Spleen (tissue), 11 donors: Measurements from ENCODE around the gene ERBB3. TPM values are rescaled to one million over a fixed set of nuclear protein-coding genes. Genes with fewer than 3 reads are reported as not detected.

Experiments used
- DNase-seq: peaks from one replicate; pipeline ENCODE4 v3.0.0-alpha.2; 2020
- H3K27ac ChIP-seq, 8 donors: fragments of 200-600 bp; sonication (generic) in 7 of 8; 1 replicate in 4 of 8; 2 replicates in 4 of 8; pipeline versions ENCODE4 v1.5.0 to v1.8.0; 2016 to 2021; ENCODE audit warnings: inconsistent platforms in 4 of 8, mild to moderate bottlenecking in 4 of 8, moderate library complexity in 1 of 8
- H3K27me3 ChIP-seq, 7 donors: fragments of 200-600 bp; sonication (generic) in 6 of 7; replicated peaks in 1 of 7; 1 replicate in 4 of 7; 2 replicates in 3 of 7; pipeline versions ENCODE4 v1.5.0 to v1.8.0; 2016 to 2021; ENCODE audit warnings: inconsistent platforms in 3 of 7, mild to moderate bottlenecking in 1 of 7
- H3K36me3 ChIP-seq, 6 donors: fragments of 200-600 bp; sonication (generic) in 5 of 6; 1 replicate in 4 of 6; 2 replicates in 2 of 6; pipeline versions ENCODE4 v1.5.0 to v1.8.0; 2016 to 2021; ENCODE audit warnings: inconsistent platforms in 2 of 6
- H3K4me1 ChIP-seq, 6 donors: fragments of 200-600 bp; sonication (generic) in 5 of 6; 1 replicate in 3 of 6; 2 replicates in 3 of 6; pipeline versions ENCODE4 v1.5.0 to v1.8.0; 2016 to 2021; ENCODE audit warnings: inconsistent platforms in 3 of 6
- H3K4me3 ChIP-seq, 8 donors: fragments of 200-600 bp; sonication (generic) in 7 of 8; 1 replicate in 4 of 8; 2 replicates in 4 of 8; pipeline versions ENCODE4 v1.5.0 to v1.8.0; 2016 to 2021; ENCODE audit warnings: inconsistent platforms in 4 of 8, mild to moderate bottlenecking in 4 of 8, moderate library complexity in 2 of 8
- H3K9me3 ChIP-seq, 8 donors: fragments of 200-600 bp; sonication (generic) in 7 of 8; 1 replicate in 4 of 8; 2 replicates in 4 of 8; pipeline versions ENCODE4 v1.5.0 to v1.8.0; 2016 to 2021; ENCODE audit warnings: inconsistent platforms in 4 of 8
- POLR2A ChIP-seq, 3 donors: fragments of 450-650 bp; IDR thresholded peaks; one replicate each; pipeline ENCODE4 v1.5.1; 2017; ENCODE audit warnings: antibody characterized with exemption in 3 of 3, mild to moderate bottlenecking in 1 of 3
- POLR2AphosphoS5 ChIP-seq, 3 donors: sonication (generic); formaldehyde crosslinking; IDR thresholded peaks; one replicate each; pipeline ENCODE4 v1.5.1; 2017; ENCODE audit warnings: antibody characterized with exemption in 3 of 3
- WGBS, 5 donors: extraction: QIAGEN DNeasy Blood & Tissue Kit in 3 of 5; methylation state at CpG; one replicate each; pipeline versions ENCODE4 v1.1.5 to v1.1.7; 2013 to 2018; 5-methylcytosine and 5-hydroxymethylcytosine counted together
- intact Hi-C: fragments of 100-400 bp; cut with DNase I; formaldehyde crosslinking; loops from one replicate; pipeline ENCODE4 v1.15.0; 2023; ENCODE audit warnings: low total_unique reads
- polyA plus RNA-seq, 3 donors: library from polyadenylated mRNA; stranded (reverse); fragments of 200-250 nt; gene quantifications; one replicate each; pipeline ENCODE4 v1.2.1, GENCODE V29; 2013
- total RNA-seq, 7 donors: library from RNA; depleted of rRNA in 3 of 7; stranded (reverse); fragments of >200 nt in 3 of 7; fragmentation: NEBNext Ultra II Directional in 4 of 7; extraction: Animal tissue kit (Norgen Biotek cat#: 25700) in 4 of 7; gene quantifications; one replicate each; pipeline versions ENCODE4 v1.1.0 to v1.2.1, GENCODE V29; 2016 to 2021
- TF ChIP-seq, protein P1 (sequence below), 11 experiments: fragments of 200-600 bp in 7 of 11; fragments of 450-650 bp in 4 of 11; sonication (generic) in 4 of 11; IDR thresholded peaks in 8 of 11; conservative IDR thresholded peaks in 3 of 11; 1 replicate in 7 of 11; 2 replicates in 4 of 11; pipeline versions ENCODE4 v1.4.0 to v1.8.0; 2016 to 2021; ENCODE audit warnings: antibody characterized with exemption in 11 of 11, inconsistent platforms in 4 of 11, mild to moderate bottlenecking in 1 of 11
- donor health status: healthy with polysubstance abuse.
- donor health status: DM: no; HTN: no; CAD: no; lungs with moderate emphysema.
- donor health status: DM: no; HTN: no; CAD: no.
- donor health status: Bipolar disorder and iron deficiency.
- donor health status: healthy.
- donor health status: DM: no; HTN: no; CAD: no.
- donor health status: DM: yes; HTN: yes; CAD: no.

ERBB3 gene
- total and polyA plus RNA-seq, 10 donors: 0.17 to 2.0 (median 0.63) TPM; not detected in 3

DNA sequence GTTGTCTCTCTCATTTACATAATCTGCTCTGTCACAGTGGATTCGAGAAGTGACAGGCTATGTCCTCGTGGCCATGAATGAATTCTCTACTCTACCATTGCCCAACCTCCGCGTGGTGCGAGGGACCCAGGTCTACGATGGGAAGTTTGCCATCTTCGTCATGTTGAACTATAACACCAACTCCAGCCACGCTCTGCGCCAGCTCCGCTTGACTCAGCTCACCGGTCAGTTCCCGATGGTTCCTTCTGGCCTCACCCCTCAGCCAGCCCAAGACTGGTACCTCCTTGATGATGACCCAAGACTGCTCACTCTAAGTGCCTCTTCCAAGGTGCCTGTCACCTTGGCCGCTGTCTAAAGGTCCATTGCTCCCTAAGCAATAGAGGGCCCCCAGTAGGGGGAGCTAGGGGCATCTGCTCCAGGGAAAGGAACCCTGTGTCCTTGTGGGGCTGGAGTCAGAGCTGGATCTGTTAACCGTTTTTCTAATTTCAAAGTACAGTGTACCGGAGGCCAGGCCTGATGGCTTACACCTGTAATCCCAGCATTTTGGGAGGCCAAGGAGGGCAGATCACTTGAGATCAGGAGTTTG lies 5.1 kb downstream of the ERBB3 start:
- H3K4me1 ChIP-seq: peaks cover 2 to 9% (median 7%) of the 10 kb centered on the region in 6 donors
- peaks cover 0 to 30% (median 12%) of the 10 kb centered on the region in 7 donors for H3K27me3 ChIP-seq
- DNase-seq: no peak
- no peak overlapping the region for H3K4me3 ChIP-seq
- intact Hi-C loops: no loop called here
- no peak for TF ChIP-seq POLR2A (IDR thresholded peaks at IDR 0.05)
- TF ChIP-seq, protein P1, sequence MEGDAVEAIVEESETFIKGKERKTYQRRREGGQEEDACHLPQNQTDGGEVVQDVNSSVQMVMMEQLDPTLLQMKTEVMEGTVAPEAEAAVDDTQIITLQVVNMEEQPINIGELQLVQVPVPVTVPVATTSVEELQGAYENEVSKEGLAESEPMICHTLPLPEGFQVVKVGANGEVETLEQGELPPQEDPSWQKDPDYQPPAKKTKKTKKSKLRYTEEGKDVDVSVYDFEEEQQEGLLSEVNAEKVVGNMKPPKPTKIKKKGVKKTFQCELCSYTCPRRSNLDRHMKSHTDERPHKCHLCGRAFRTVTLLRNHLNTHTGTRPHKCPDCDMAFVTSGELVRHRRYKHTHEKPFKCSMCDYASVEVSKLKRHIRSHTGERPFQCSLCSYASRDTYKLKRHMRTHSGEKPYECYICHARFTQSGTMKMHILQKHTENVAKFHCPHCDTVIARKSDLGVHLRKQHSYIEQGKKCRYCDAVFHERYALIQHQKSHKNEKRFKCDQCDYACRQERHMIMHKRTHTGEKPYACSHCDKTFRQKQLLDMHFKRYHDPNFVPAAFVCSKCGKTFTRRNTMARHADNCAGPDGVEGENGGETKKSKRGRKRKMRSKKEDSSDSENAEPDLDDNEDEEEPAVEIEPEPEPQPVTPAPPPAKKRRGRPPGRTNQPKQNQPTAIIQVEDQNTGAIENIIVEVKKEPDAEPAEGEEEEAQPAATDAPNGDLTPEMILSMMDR (IDR thresholded peaks at IDR 0.05 in 8 of 11, conservative IDR thresholded peaks at IDR 0.05 in 3 of 11): peak in 4 of 11 experiments; percentile 10 to 34 (median 18)
- no peaks in the 10 kb centered on the region for H3K9me3 ChIP-seq
- 84 to 88% (median 86%) methylated on average over 15 of the region's 15 CpGs for WGBS, 5 donors
- no peak overlapping the region for H3K27ac ChIP-seq
- H3K36me3 ChIP-seq: no peaks in the 10 kb centered on the region

DNA sequence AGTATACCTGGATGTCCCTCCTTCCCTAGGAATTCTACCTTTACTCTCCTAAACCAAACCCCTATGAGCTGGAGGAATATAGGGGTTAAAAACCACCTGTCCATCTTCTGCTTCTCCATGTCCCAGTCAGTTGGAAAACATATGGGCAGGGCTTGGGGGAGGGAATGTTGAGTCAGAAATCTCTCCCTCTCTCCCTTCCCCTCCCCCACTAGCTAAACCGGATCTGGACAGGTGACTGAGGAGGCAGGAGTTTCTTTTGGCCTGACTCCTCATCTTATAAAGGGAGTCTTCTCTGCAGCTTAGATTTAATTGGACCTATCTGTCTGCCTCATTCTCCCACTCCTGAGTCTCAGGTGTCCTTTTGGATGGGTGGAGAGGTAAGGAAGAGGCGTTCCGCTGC lies 6.1 kb downstream of the ERBB3 start:
- Histone ChIP-seq H3K4me1 (no peaks in the 10 kb centered on the region), H3K27me3 (peaks cover 0 to 20% (median 1%) of the 10 kb centered on the region in 7 donors), H3K9me3 (no peaks in the 10 kb centered on the region), H3K27ac (no peak overlapping the region), H3K36me3 (no peaks in the 10 kb centered on the region), H3K4me3 (no peak overlapping the region)
- no peak for DNase-seq
- 88 to 100% (median 96%) methylated on average over 3 of the region's 3 CpGs for WGBS, 5 donors
- intact Hi-C loops: no loop called here
- TF ChIP-seq POLR2AphosphoS5 (IDR thresholded peaks at IDR 0.05): no peak
- TF ChIP-seq, protein P1 (IDR thresholded peaks at IDR 0.05 in 8 of 11, conservative IDR thresholded peaks at IDR 0.05 in 3 of 11): no peak
- TF ChIP-seq POLR2A (IDR thresholded peaks at IDR 0.05): no peak

DNA sequence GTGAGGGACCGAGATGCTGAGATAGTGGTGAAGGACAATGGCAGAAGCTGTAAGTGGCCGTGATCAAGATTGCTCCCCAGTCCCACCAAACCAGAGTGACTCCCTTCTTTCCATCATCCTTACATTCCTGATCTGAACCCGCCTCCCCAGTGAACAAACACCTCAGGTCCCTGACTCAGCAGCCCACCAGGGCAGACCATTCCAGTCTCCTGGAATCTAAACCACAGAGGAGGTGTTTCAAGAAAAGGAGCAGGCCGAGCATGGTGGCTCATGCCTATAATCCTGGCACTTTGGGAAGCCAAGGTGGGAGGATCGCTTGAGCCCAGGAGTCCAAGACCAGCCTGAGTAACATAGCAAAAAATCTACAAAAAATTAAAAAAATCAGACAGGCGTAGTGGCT lies 6.6 kb downstream of the ERBB3 start:
- TF ChIP-seq, protein P1 (IDR thresholded peaks at IDR 0.05 in 8 of 11, conservative IDR thresholded peaks at IDR 0.05 in 3 of 11): no peak
- TF ChIP-seq POLR2AphosphoS5 (IDR thresholded peaks at IDR 0.05) (no peak), POLR2A (IDR thresholded peaks at IDR 0.05) (no peak)
- no peak overlapping the region for H3K27ac ChIP-seq
- no peaks in the 10 kb centered on the region for H3K36me3 ChIP-seq
- DNase-seq: no peak
- WGBS, 5 donors: 83 to 92% (median 87%) methylated on average over 5 to 6 of the region's 6 CpGs
- no peaks in the 10 kb centered on the region for H3K9me3 ChIP-seq
- no peak overlapping the region for H3K4me3 ChIP-seq
- no peaks in the 10 kb centered on the region for H3K4me1 ChIP-seq
- intact Hi-C loops: no loop called here
- H3K27me3 ChIP-seq: peaks cover 0 to 15% (median 0%) of the 10 kb centered on the region in 7 donors

DNA sequence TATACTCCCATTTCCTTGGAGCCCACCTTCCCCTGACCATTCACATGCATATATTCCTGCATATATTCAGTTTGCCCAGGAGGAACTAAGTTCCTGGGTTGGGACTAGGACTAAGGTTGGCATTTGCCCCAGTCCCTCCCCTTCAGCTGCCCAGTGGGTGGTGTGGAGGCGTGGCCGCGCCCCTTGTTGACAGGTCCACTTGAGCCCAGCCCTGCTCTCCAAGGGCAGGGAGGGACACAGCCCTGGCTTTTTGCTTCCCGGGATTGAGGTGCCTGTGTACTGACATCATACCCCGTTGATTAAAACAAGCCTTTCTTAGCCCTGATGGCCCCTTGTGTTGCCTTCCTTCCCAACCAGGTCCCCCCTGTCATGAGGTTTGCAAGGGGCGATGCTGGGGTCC lies 7.3 kb downstream of the ERBB3 start:
- intact Hi-C loops: no loop called here
- Histone ChIP-seq H3K9me3 (no peaks in the 10 kb centered on the region), H3K27ac (no peak overlapping the region), H3K4me3 (no peak overlapping the region), H3K36me3 (no peaks in the 10 kb centered on the region), H3K4me1 (no peaks in the 10 kb centered on the region), H3K27me3 (peaks cover 0 to 9% (median 0%) of the 10 kb centered on the region in 7 donors)
- DNase-seq: no peak
- 63 to 91% (median 86%) methylated on average over 6 of the region's 6 CpGs for WGBS, 5 donors
- TF ChIP-seq POLR2A (IDR thresholded peaks at IDR 0.05) (no peak), POLR2AphosphoS5 (IDR thresholded peaks at IDR 0.05) (peak in 1 of 3 donors; percentile 17)
